GM12878 (cell line): ENCODE results near the gene KRTAP5-7. TPM values are rescaled to one million over a fixed set of nuclear protein-coding genes. Genes with fewer than 3 reads are reported as not detected.

ENCODE experiments used
- ATAC-seq: fragments of 200-7000 bp; cut with Tn5 transposase; 3 replicates; pipeline ENCODE4 v1.9.1; 2020; ENCODE audit warnings: mild to moderate bottlenecking, moderate library complexity
- BruUV-seq: library from RNA; stranded (reverse); fragments of 400-500 nt; replicated peaks from 2 replicates; lab custom pipeline; 2021; lab: Mats Ljungman, UMichigan
- CTCF ChIA-PET: fragments of 300-600 bp; sonication (Branson Sonifier 250); formaldehyde crosslinking; extraction: SDS; loops from one replicate; lab custom pipeline; 2021; ENCODE audit warnings: inconsistent platforms; lab: Yijun Ruan, JAX
- POLR2A ChIA-PET: fragments of 350-600 bp; formaldehyde crosslinking; extraction: SDS; loops from one replicate; lab custom pipeline; 2021; ENCODE audit warnings: inconsistent platforms; lab: Charles Lee
- RAD21 ChIA-PET: fragments of 300-600 bp; sonication (Branson Sonifier 250); formaldehyde crosslinking; loops from one replicate; lab custom pipeline; 2023; ENCODE audit warnings: antibody characterized with exemption; ENCODE audit not compliant: unreplicated experiment; lab: Charles Lee
- SMC1A ChIA-PET: fragments of 300-600 bp; sonication (Branson Sonifier 250); formaldehyde crosslinking; loops from one replicate; lab custom pipeline; 2023; ENCODE audit not compliant: unreplicated experiment, uncharacterized antibody; lab: Charles Lee
- DNase-seq: peaks from one replicate; pipeline ENCODE4 v3.0.0-alpha.2; 2011; ENCODE audit warnings: low read depth, low spot score
- FAIRE-seq: peaks from 3 replicates; lab custom pipeline; 2011; peaks lifted over from hg19 to GRCh38; lab: Jason Lieb, UNC
- H2AFZ ChIP-seq: 2 replicates; pipeline ENCODE4 v1.6.0; 2011; ENCODE audit warnings: low read depth, low read length, control low read depth; ENCODE audit not compliant: control insufficient read depth
- H3K27ac ChIP-seq: 2 replicates; pipeline ENCODE4 v1.5.1; 2011; ENCODE audit warnings: control low read depth; ENCODE audit not compliant: control insufficient read depth, insufficient read depth
- H3K27me3 ChIP-seq, 2 experiments: replicated peaks in 1 of 2; 2 replicates each; pipeline versions ENCODE4 v1.6.0 to v1.6.1; 2011; ENCODE audit warnings: low read length in 1 of 2; ENCODE audit not compliant: control insufficient read depth in 2 of 2, insufficient read depth in 2 of 2
- H3K36me3 ChIP-seq, 2 experiments: 2 replicates each; pipeline ENCODE4 v1.5.1; 2011; ENCODE audit warnings: low read length in 1 of 2; ENCODE audit not compliant: control insufficient read depth in 2 of 2, insufficient read depth in 2 of 2
- H3K4me1 ChIP-seq: 2 replicates; pipeline ENCODE4 v1.6.1; 2011; ENCODE audit warnings: mild to moderate bottlenecking, low read length, moderate library complexity, mixed read lengths; ENCODE audit not compliant: control insufficient read depth, insufficient read depth
- H3K4me2 ChIP-seq: 2 replicates; pipeline ENCODE4 v1.6.0; 2011; ENCODE audit warnings: control low read depth; ENCODE audit not compliant: control insufficient read depth, insufficient read depth
- H3K4me3 ChIP-seq: fragments of 200-600 bp; sonication (generic); 2 replicates; pipeline ENCODE4 v1.5.1; 2016
- H3K79me2 ChIP-seq: 2 replicates; pipeline ENCODE4 v1.6.0; 2011; ENCODE audit warnings: low read length; ENCODE audit not compliant: control insufficient read depth, insufficient read depth
- H3K9ac ChIP-seq: 2 replicates; pipeline ENCODE4 v1.8.0; 2011; ENCODE audit warnings: low read length, control low read depth, mixed read lengths; ENCODE audit not compliant: control insufficient read depth, insufficient read depth
- H3K9me3 ChIP-seq: replicated peaks from 3 replicates; pipeline ENCODE4 v1.5.1; 2011; ENCODE audit warnings: mild to moderate bottlenecking, low read length; ENCODE audit not compliant: control insufficient read depth, insufficient read depth
- H4K20me1 ChIP-seq: 2 replicates; pipeline ENCODE4 v1.6.0; 2011; ENCODE audit not compliant: control insufficient read depth, insufficient read depth
- CTCF ChIP-seq, 3 experiments: IDR thresholded peaks in 2 of 3; conservative IDR thresholded peaks in 1 of 3; 2 replicates each; pipeline ENCODE4 v1.5.1; 2011; ENCODE audit warnings: low read depth in 3 of 3, low read length in 3 of 3, mild to moderate bottlenecking in 3 of 3, control low read depth in 2 of 3, moderate library complexity in 2 of 3, inconsistent platforms in 1 of 3, mixed read lengths in 1 of 3; ENCODE audit not compliant: control insufficient read depth in 2 of 3, insufficient read depth in 1 of 3; ENCODE audit errors: extremely low read depth in 1 of 3
- FOXM1 ChIP-seq: IDR thresholded peaks from 2 replicates; pipeline ENCODE4 v1.6.1; 2012; ENCODE audit warnings: low read depth, mild to moderate bottlenecking, inconsistent platforms, low read length, moderate library complexity
- IKZF1 ChIP-seq: fragments of 450-650 bp; conservative IDR thresholded peaks from 2 replicates; pipeline ENCODE4 v1.6.1; 2017; ENCODE audit warnings: antibody characterized with exemption, mild to moderate bottlenecking
- MYB ChIP-seq: fragments of 150-350 bp; IDR thresholded peaks from 2 replicates; pipeline ENCODE4 v1.6.1; 2014; ENCODE audit warnings: mild to moderate bottlenecking, low read depth, low read length, borderline replicate concordance
- PAX8 ChIP-seq: fragments of 450-650 bp; IDR thresholded peaks from 2 replicates; pipeline ENCODE4 v1.6.1; 2017; ENCODE audit warnings: mild to moderate bottlenecking, moderate library complexity
- RAD21 ChIP-seq: IDR thresholded peaks from 2 replicates; pipeline ENCODE4 v1.6.1; 2011; ENCODE audit warnings: mild to moderate bottlenecking, low read depth, low read length, moderate library complexity; ENCODE audit not compliant: insufficient read depth
- RUNX3 ChIP-seq: IDR thresholded peaks from 2 replicates; pipeline ENCODE4 v1.6.1; 2012; ENCODE audit warnings: low read length, inconsistent platforms
- SMAD1 ChIP-seq: fragments of 450-650 bp; IDR thresholded peaks from 2 replicates; pipeline ENCODE4 v1.6.1; 2018; ENCODE audit warnings: mild to moderate bottlenecking, low read depth; ENCODE audit not compliant: partially characterized antibody
- SMC3 ChIP-seq: IDR thresholded peaks from 2 replicates; pipeline ENCODE4 v1.6.1; 2011; ENCODE audit warnings: low read length, improper control_type of control experiment, borderline replicate concordance
- YY1 ChIP-seq: IDR thresholded peaks from 2 replicates; pipeline ENCODE4 v1.6.1; 2011; ENCODE audit warnings: low read depth, mild to moderate bottlenecking, low read length
- ZNF592 ChIP-seq: fragments of 450-650 bp; IDR thresholded peaks from 2 replicates; pipeline ENCODE4 v1.6.1; 2017; ENCODE audit warnings: mild to moderate bottlenecking, moderate library complexity
- WGBS: methylation state at CpG from one replicate; pipeline ENCODE4 v1.1.6; 2016; ENCODE audit warnings: low lambda C conversion rate; ENCODE audit not compliant: insufficient replicate concordance, insufficient coverage; ENCODE audit errors: missing lambda C conversion rate; 5-methylcytosine and 5-hydroxymethylcytosine counted together
- in situ Hi-C: fragments of 300-500 bp; cut with MboI; formaldehyde crosslinking; loops from 9 replicates; pipeline ENCODE4 v1.14.3; 2018; ENCODE audit warnings: mixed read lengths
- intact Hi-C: fragments of 100-400 bp; cut with micrococcal nuclease; formaldehyde crosslinking; loops from one replicate; pipeline ENCODE4 v1.14.2; 2022; ENCODE audit not compliant: unreplicated experiment
- polyA plus RNA-seq, 11 experiments: library from polyadenylated mRNA; depleted of rRNA in 4 of 11; unstranded in 6 of 11; stranded (reverse) in 5 of 11; fragments of >200 nt; fragmentation: Nextera tagmentation in 4 of 11; fragmentation: Illumina TruSeq in 1 of 11; extraction: Ambion mirVana in 4 of 11; extraction: Trizol in 1 of 11; gene quantifications; 1 replicate in 1 of 11; 2 replicates in 10 of 11; pipeline versions ENCODE4 v1.2.1 to v1.2.3, GENCODE V29; 2011 to 2016; ENCODE audit warnings: inconsistent platforms in 2 of 11, missing spikeins in 2 of 11, low read depth in 1 of 11
- total RNA-seq, 4 experiments: library from RNA; depleted of rRNA in 3 of 4; stranded (reverse); fragments of >200 nt in 3 of 4; fragmentation: Illumina TruSeq in 1 of 4; extraction: Trizol in 1 of 4; gene quantifications; 2 replicates each; pipeline versions ENCODE4 v1.2.1 to v1.2.3, GENCODE V29; 2013 to 2021

KRTAP5-7 gene
- total and polyA plus RNA-seq, 10 of the 15 experiments (the other 5 are each of a cell fraction or from before 2014, with no cell fraction given): 0.07 to 0.23 (median 0.19) TPM; not detected in 6

GRCh38 chr11:71563406-71563805 lies 36.3 kb downstream of the KRTAP5-7 start:
- no peaks in the 10 kb centered on the region for H3K79me2 ChIP-seq
- H3K9ac ChIP-seq: no peak overlapping the region
- intact Hi-C loops (loop anchor here (10.0 kb wide), 1 partner anchor 139 kb away; no protein-coding TSS in a partner anchor), in situ Hi-C loops (no loop called here)
- H3K4me2 ChIP-seq: no peak overlapping the region
- POLR2A ChIA-PET: no interaction called here
- TF ChIP-seq MYB (no peak), SMAD1 (no peak), PAX8 (no peak), RUNX3 (peak; percentile 72), RAD21 (peak; percentile 83), CTCF (IDR thresholded peaks at IDR 0.05 in 2 of 3, conservative IDR thresholded peaks at IDR 0.05 in 1 of 3; ENCODE audit: control insufficient read depth in 2 of 3, extremely low read depth in 1 of 3, insufficient read depth in 1 of 3, low read depth in 3 of 3, low read length in 3 of 3) (peak; percentile 66 to 71 (median 69)), FOXM1 (0 out of 2 replicates have a peak, but pooled peaks have one; percentile 38), SMC3 (peak; percentile 65; the same call in 1 of the 2 replicates), YY1 (0 out of 2 replicates have a peak, but pooled peaks have one; percentile 13), ZNF592 (no peak), IKZF1 (0 out of 2 replicates have a peak, but pooled peaks have one; percentile 12)
- no peaks in the 10 kb centered on the region for H4K20me1 ChIP-seq
- no peaks in the 10 kb centered on the region for H3K36me3 ChIP-seq
- ATAC-seq (peak; percentile 75), DNase-seq (no peak), FAIRE-seq (peak; percentile 68)
- 0% methylated on average over 8 of the region's 8 CpGs for WGBS
- no peak overlapping the region for H3K27ac ChIP-seq
- no TSS peak for BruUV-seq
- no peaks in the 10 kb centered on the region for H3K9me3 ChIP-seq
- no peak overlapping the region for H2AFZ ChIP-seq
- no peaks in the 10 kb centered on the region for H3K4me1 ChIP-seq
- CTCF ChIA-PET: interaction anchor here (0.6 to 2.0 kb wide), 14 partner anchors 11 to 190 kb away, joined by 3 to 8 read pairs (median 5); no protein-coding TSS in a partner anchor
- no peaks in the 10 kb centered on the region for H3K27me3 ChIP-seq
- RAD21 ChIA-PET: interaction anchor here (0.7 to 1.1 kb wide), 3 partner anchors 14 to 111 kb away, joined by 3 to 7 read pairs (median 4); partner anchors contain the start of gene NADSYN1
- SMC1A ChIA-PET: interaction anchor here (0.8 to 1.5 kb wide), 6 partner anchors 10 to 115 kb away, joined by 3 to 6 read pairs (median 4); partner anchors contain the start of gene DHCR7
- H3K4me3 ChIP-seq: no peak overlapping the region
